MV-4-11 (cell line): ENCODE measurements around the gene RNU7-1.
A peak's percentile ranks its signal among the peaks of the same experiment; 100 is the strongest.
"Not testable (repeated sequence)": the region's sequence is repeated elsewhere in the genome, so short reads cannot be mapped to it uniquely, and the experiment has no call there.

ENCODE experiments used
- DNase-seq: peaks from one replicate; lab custom pipeline; 2025; lab: John Stamatoyannopoulos, UW

RNU7-1 gene

GRCh38 chr12:6943722-6944380, at the start of gene RNU7-1, which contains the start of gene C12orf57:
Gene RNU7-1, plus strand, starts transcription at chr12:6943816.
Gene C12orf57, plus strand, starts transcription at chr12:6944022. Its CDS starts 100 bp downstream, at chr12:6944122.
- DNase-seq = peak; percentile 98

GRCh38 chr12:6894321-6894720, 49.3 kb upstream of the RNU7-1 start:
- peak; percentile 15 for DNase-seq

DNA sequence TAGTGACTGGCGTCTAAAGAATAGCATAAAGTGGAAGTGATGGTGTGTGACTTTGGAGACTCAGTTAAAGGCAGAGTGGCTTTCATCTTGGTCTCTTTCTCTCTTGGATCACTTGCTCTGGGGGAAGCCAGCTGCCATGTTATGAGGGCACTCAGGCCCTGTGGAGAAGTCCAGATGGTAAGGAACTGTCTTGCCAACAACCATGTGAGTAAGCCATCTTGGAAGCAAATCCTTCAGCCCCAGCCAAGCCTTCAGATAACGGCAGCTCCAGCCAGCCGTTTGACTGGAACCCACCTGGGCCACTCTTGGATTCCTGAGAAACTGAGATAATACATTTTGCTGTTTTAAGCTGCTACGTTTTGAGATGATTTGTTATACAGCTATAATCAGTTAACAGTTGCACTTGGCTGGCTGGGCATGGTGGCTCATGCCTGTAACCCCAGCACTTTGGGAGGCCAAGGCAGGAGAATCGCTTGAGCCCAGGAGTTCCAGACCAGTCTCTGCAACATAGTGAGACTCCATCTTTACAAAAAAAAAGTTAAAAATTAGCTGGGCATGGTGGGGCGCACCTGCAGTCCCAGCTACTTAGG, 46.7 kb upstream of the RNU7-1 start:
- no peak for DNase-seq

DNA sequence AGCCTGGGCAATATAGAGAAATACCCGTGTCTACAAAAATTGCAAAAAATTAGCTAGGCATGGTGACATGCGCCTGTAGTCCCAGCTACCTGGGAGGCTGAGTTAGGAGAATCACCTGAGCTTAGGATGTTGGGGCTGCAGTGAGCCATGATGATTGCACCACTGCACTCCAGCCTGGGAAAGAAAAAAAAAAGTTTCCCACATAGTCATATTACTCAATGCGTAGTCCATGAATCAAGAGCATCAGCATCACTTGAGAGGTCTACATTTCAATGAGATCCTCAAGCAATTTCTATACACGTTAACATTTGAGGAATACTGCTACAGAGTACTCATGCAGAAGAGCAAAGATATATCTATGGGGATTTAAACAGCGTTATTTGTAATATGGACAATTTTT, 44.2 kb upstream of the RNU7-1 start:
- DNase-seq = peak; percentile 38

DNA sequence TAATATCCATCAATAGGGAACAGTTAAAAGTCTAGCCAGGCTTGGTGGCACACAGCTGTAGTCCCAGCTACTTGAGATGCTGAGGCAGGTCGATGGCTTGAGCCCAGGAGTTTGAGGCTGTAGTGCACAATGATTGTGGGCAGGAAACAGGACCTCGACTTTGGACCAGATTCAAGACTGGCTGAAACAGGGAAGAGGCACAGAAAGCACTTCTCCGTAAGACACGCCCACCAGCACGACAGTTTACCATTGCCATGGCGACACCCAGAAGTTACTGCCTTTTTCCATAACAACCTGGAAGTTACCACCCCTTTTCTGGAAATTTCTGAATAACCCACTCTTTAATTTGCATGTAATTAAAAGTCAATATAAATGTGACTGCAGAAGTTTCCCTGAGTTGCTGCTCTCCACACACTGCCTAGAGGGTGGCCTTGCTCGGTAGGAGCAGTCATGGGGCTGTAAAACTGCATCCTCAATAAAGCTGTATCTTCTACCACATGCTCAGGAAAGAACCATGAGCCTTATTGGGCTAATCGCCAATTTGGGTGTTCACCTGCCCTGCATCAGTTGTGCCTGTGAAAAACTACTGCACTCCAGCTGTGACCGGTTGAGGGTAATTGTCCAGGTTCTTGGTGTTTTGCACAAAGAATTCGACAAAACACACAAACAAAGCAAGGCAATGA, 43.6 kb upstream of the RNU7-1 start:
- peak; percentile 83 for DNase-seq

DNA sequence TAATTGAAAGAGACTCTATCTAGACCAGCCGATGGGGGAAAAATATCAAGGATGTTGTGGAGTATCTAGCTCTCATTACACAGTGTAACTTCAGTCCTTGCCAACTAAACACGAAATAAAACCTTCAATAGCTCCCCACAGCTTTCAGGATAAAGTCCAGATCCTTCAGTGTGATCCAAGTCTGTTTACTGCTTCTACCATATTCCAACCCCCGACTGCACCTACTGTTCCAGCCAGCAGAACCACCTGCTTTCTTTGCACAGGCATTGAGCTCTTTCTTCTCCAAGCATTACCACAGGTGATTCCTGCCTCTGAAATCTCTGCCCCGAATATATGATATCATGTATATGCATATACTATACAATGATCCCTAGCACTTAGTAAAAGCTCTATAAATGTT, 41.2 kb upstream of the RNU7-1 start:
- DNase-seq = no peak

- peak; percentile 26 for DNase-seq
Measured at GRCh38 chr12:6903722-6904121, 39.9 kb upstream of the RNU7-1 start.

DNA sequence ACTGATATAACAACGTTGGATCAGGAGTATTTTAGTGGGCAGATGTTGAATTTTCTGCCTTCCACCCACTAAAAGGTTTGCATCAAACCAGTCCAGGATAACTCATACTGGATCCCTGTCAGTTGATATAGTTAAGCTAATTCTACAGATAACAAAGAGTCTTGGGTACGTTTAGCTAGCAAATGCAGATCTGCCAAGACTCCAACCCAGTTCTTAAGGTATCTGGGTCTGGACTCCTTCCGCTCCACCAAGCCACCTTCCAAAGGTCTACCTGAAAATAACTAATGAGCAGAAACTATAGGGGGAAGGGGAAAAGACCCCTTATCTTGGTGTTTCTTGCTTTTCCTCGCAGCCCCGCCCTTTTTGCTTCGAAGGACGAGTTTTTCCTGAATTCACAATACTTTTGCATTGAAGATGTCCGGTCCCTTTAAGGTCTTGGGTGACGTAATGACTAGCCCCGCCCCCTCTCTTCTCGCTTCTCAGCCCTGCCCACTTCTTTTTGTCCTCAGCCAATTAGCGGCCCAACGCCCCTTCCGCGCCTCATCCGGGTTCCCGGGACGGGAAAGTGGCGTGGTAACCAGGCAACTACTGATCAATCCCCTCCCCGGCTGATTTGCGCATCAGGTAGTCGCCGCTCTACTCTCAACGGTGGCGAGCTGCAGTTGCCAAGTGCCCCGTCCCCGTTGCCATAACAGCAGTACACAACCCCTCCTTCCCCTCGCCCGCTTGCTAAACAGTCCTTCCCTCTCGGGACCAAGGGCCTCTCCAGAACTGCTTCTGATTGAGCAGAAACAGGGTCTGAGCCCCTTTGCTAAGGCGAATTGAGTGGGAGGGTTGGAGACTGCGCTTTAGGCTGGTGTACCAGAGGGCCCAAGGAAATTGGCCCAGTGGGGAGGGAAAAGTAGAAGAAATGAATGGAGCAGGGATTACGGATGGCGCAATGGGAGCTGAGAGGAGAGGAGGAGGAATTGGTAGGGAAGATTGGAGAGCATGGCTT, 39.0 kb upstream of the RNU7-1 start, which contains the start of gene LRRC23:
LRRC23 (plus strand) TSS at position 543 of the 997 bp plus-strand sequence. CDS start 812 bp downstream, outside the sequence.
- DNase-seq = peak; percentile 93

- no peak for DNase-seq
Measured at GRCh38 chr12:6905414-6906040, 38.1 kb upstream of the RNU7-1 start.

- DNase-seq = not testable (repeated sequence)
Measured at GRCh38 chr12:6908141-6908540, 35.5 kb upstream of the RNU7-1 start.

DNA sequence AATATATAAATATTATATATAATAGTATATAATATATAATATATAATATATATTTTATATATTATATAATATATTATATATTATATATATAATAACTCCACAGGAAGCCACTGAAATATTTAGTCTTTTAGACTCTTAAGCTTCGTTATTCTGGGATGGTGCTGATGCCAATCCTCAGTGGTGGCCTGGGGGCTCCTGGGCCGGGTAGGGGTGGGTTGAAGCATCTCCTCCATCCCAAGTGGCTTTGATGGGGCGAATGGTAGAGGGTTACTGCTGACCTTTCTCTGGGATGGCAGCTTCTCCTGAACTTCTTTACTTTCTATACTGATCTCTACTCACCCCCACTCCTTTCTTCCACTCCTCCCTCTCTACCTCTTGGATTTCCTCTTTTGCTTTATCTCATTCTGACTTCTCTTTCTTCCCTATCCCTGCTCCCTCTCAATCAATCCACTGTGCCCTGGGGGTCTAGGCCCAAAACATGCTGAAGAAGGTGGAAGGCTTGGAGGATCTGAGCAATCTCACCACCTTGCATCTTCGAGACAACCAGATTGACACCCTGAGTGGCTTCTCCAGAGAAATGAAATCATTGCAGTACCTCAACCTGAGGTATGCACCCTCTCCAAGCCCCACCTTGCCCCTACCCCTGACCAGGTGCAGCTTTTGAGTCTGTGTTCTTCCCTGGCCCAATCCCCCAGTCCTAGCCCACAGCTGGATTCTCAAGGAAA, 34.0 kb upstream of the RNU7-1 start:
- DNase-seq = no peak

GRCh38 chr12:6912164-6912935, 31.3 kb upstream of the RNU7-1 start:
- DNase-seq = no peak

- DNase-seq = peak; percentile 34
Measured at GRCh38 chr12:6914246-6914946, 29.2 kb upstream of the RNU7-1 start, which contains the start of gene ENO2. Gene ENO2, plus strand, starts transcription at chr12:6914580. Its CDS starts 1,253 bp downstream, at chr12:6915833.

DNA sequence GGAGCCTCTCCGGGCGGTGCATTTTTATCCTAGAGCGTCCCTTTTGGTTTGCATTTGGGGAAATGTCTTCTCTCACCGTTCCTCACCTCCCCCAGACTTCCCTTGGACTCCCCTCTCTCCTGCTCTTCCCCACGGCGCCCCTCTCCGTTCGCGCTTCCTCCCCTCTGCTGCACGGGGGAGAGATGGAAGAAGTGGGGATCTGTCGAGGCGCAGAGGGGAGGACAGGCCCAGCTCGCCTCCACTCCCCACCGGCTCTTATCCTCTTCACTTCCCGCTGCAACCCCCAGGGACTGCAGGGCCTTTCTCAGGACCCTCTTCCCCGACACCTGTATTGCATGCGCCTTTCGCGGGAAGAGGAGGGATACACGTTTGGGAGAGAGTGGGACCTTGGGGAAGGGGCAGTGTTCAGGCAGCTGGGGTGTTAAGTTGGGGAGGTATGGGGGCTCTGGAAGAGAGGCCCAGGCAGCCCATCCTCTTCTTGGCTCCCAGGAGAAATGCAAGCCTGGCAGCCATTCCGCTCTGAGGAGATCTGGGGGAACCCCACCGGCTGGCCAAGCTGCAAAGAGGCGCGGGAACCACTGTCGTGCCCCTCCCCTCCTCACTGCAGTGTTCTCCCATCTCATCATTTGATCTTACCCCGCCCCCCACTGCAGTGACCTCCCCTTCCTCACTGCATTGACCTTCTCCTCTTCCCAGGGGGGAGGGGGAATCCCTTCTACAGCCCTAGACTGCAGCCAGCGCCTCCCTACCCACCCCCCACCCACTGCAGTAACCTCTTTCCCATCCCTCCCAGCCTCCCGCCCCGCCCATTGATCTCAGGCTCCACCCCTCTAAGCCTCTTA, 28.4 kb upstream of the RNU7-1 start:
- DNase-seq = no peak

- DNase-seq = no peak
Measured at GRCh38 chr12:6915789-6916285, 27.8 kb upstream of the RNU7-1 start.

- DNase-seq = no peak
Measured at GRCh38 chr12:6916426-6917200, 27.0 kb upstream of the RNU7-1 start.
